ENCODE measurements around the gene FHAD1. TPM values are rescaled to one million over a fixed set of nuclear protein-coding genes. Genes with fewer than 3 reads are reported as not detected.

The FHAD1 gene
- total RNA-seq, 1 experiment from 2014 or later, result 2.0 TPM

- POLR2A ChIA-PET (ENCODE audit: low non-redundant PET), result no interaction called here
- Histone ChIP-seq H3K4me1 (ENCODE audit: insufficient read depth, low read length, poor library complexity, severe bottlenecking) (peaks cover 17% of the 10 kb centered on the region), H3K27me3 (replicated peaks; ENCODE audit: insufficient read depth, low read depth, low read length, poor library complexity) (no peaks in the 10 kb centered on the region), H3K4me3 (ENCODE audit: low read depth, low read length, poor library complexity, severe bottlenecking) (no peak overlapping the region), H3K27ac (ENCODE audit: low read depth, low read length, poor library complexity, severe bottlenecking) (no peak overlapping the region), H3K36me3 (ENCODE audit: insufficient read depth, low read length, poor library complexity, severe bottlenecking) (no peaks in the 10 kb centered on the region), H3K9me3 (ENCODE audit: low read depth, low read length, poor library complexity, severe bottlenecking) (no peaks in the 10 kb centered on the region)
- BruUV-seq (replicated peaks), result no TSS peak
- no peak for DNase-seq (ENCODE audit: low spot score)
- intact Hi-C loops (cut with micrococcal nuclease; ENCODE audit: unreplicated experiment), result no loop called here
- CTCF ChIA-PET, result no interaction called here
- TF ChIP-seq EZH2 (IDR thresholded peaks at IDR 0.05; ENCODE audit: borderline replicate concordance, low read depth, low read length, poor library complexity, severe bottlenecking), result no peak
- no peak for TF ChIP-seq CTCF (conservative IDR thresholded peaks at IDR 0.05; ENCODE audit: low read depth, low read length)
These were observed 102.1 kb downstream of the FHAD1 start for GRCh38 chr1:15349133-15349532.

GRCh38 chr1:15350151-15350550, 103.1 kb downstream of the FHAD1 start:
- H3K4me3 ChIP-seq (ENCODE audit: low read depth, low read length, poor library complexity, severe bottlenecking), result no peak overlapping the region
- intact Hi-C loops (cut with micrococcal nuclease; ENCODE audit: unreplicated experiment), result no loop called here
- no peak for DNase-seq (ENCODE audit: low spot score)
- BruUV-seq (replicated peaks), result no TSS peak
- no peak overlapping the region for H3K27ac ChIP-seq (ENCODE audit: low read depth, low read length, poor library complexity, severe bottlenecking)
- peaks cover 17% of the 10 kb centered on the region for H3K4me1 ChIP-seq (ENCODE audit: insufficient read depth, low read length, poor library complexity, severe bottlenecking)
- TF ChIP-seq CTCF (conservative IDR thresholded peaks at IDR 0.05; ENCODE audit: low read depth, low read length), result no peak
- no peak for TF ChIP-seq EZH2 (IDR thresholded peaks at IDR 0.05; ENCODE audit: borderline replicate concordance, low read depth, low read length, poor library complexity, severe bottlenecking)
- no peaks in the 10 kb centered on the region for H3K27me3 ChIP-seq (replicated peaks; ENCODE audit: insufficient read depth, low read depth, low read length, poor library complexity)
- POLR2A ChIA-PET (ENCODE audit: low non-redundant PET), result no interaction called here
- H3K36me3 ChIP-seq (ENCODE audit: insufficient read depth, low read length, poor library complexity, severe bottlenecking), result no peaks in the 10 kb centered on the region
- no peaks in the 10 kb centered on the region for H3K9me3 ChIP-seq (ENCODE audit: low read depth, low read length, poor library complexity, severe bottlenecking)
- CTCF ChIA-PET, result no interaction called here

- intact Hi-C loops (cut with micrococcal nuclease; ENCODE audit: unreplicated experiment), result no loop called here
These were observed 103.7 kb downstream of the FHAD1 start for GRCh38 chr1:15350551-15351200.

More at GRCh38 chr1:15350551-15351200, 103.7 kb downstream of the FHAD1 start:
- POLR2A ChIA-PET (ENCODE audit: low non-redundant PET), result no interaction called here
- Histone ChIP-seq H3K27ac (ENCODE audit: low read depth, low read length, poor library complexity, severe bottlenecking) (no peak overlapping the region), H3K9me3 (ENCODE audit: low read depth, low read length, poor library complexity, severe bottlenecking) (no peaks in the 10 kb centered on the region), H3K4me1 (ENCODE audit: insufficient read depth, low read length, poor library complexity, severe bottlenecking) (peaks cover 17% of the 10 kb centered on the region), H3K36me3 (ENCODE audit: insufficient read depth, low read length, poor library complexity, severe bottlenecking) (no peaks in the 10 kb centered on the region), H3K27me3 (replicated peaks; ENCODE audit: insufficient read depth, low read depth, low read length, poor library complexity) (no peaks in the 10 kb centered on the region), H3K4me3 (ENCODE audit: low read depth, low read length, poor library complexity, severe bottlenecking) (no peak overlapping the region)
- no TSS peak for BruUV-seq (replicated peaks)
- CTCF ChIA-PET, result no interaction called here
- DNase-seq (ENCODE audit: low spot score), result no peak
- TF ChIP-seq EZH2 (IDR thresholded peaks at IDR 0.05; ENCODE audit: borderline replicate concordance, low read depth, low read length, poor library complexity, severe bottlenecking) (no peak), CTCF (conservative IDR thresholded peaks at IDR 0.05; ENCODE audit: low read depth, low read length) (no peak)
